Small intestine (tissue), 4 donors: Measurements from ENCODE around the gene GYPA. TPM values are rescaled to one million over a fixed set of nuclear protein-coding genes. Genes with fewer than 3 reads are reported as not detected.

ENCODE experiments used
- polyA plus RNA-seq, 4 donors: library from polyadenylated mRNA; stranded (reverse) in 3 of 4; unstranded in 1 of 4; fragments of 200-250 nt in 3 of 4; fragments of 120-200 nt in 1 of 4; gene quantifications; one replicate each; pipeline versions ENCODE4 v1.2.1 to v1.2.3, GENCODE V29; 2013
- donor health status: healthy with polysubstance abuse.
- donor health status: Bipolar disorder and iron deficiency.
- donor health status: healthy.

Gene GYPA
- polyA plus RNA-seq, 4 donors: 0.40 TPM; not detected in 3

Other genes starting within 250 kb of the GYPA start
- gene GYPE, start 235.2 kb downstream of the GYPA start, polyA plus RNA-seq: under 1 TPM in 2 of 4 donors, not detected in 2; 0.27 TPM
- under 1 TPM in 1 of 4 donors, not detected in 3; 0.68 TPM for gene GYPB, start 121.3 kb downstream of the GYPA start, polyA plus RNA-seq